GDM1 (cell line): Measurements from ENCODE around the gene COMMD9.
"Not testable (repeated sequence)": the region's sequence is repeated elsewhere in the genome, so short reads cannot be mapped to it uniquely, and the experiment has no call there.

ENCODE experiments used
- DNase-seq: peaks from one replicate; lab custom pipeline; 2025; lab: John Stamatoyannopoulos, UW

Gene COMMD9

GRCh38 chr11:36289226-36289852 lies at the start of gene COMMD9:
TSS of gene COMMD9 (minus strand) at chr11:36289424. CDS start at chr11:36289412, 12 bp downstream.
- DNase-seq, result peak; percentile 85

GRCh38 chr11:36333897-36334296 lies 44.7 kb upstream of the COMMD9 start:
- DNase-seq, result no peak

- DNase-seq, result no peak
Measured at GRCh38 chr11:36333468-36333867, 44.2 kb upstream of the COMMD9 start.

- DNase-seq, result no peak
Measured at GRCh38 chr11:36330411-36330810, 41.2 kb upstream of the COMMD9 start.

GRCh38 chr11:36328966-36329673 lies 39.9 kb upstream of the COMMD9 start:
- no peak for DNase-seq

- no peak for DNase-seq
Measured at GRCh38 chr11:36326524-36327419, 37.5 kb upstream of the COMMD9 start.

- DNase-seq, result not testable (repeated sequence)
Measured at GRCh38 chr11:36325403-36325802, 36.2 kb upstream of the COMMD9 start.

- not testable (repeated sequence) for DNase-seq
Measured at GRCh38 chr11:36324956-36325355, 35.7 kb upstream of the COMMD9 start.

- DNase-seq, result no peak
Measured at GRCh38 chr11:36317992-36318391, 28.8 kb upstream of the COMMD9 start.

GRCh38 chr11:36316049-36316448 lies 26.8 kb upstream of the COMMD9 start:
- DNase-seq, result no peak

GRCh38 chr11:36314434-36314767 lies 25.2 kb upstream of the COMMD9 start:
- no peak for DNase-seq

- no peak for DNase-seq
Measured at GRCh38 chr11:36313750-36314433, 24.7 kb upstream of the COMMD9 start.

GRCh38 chr11:36312611-36313472 lies 23.6 kb upstream of the COMMD9 start:
- no peak for DNase-seq

- no peak for DNase-seq
Measured at GRCh38 chr11:36311926-36312595, 22.8 kb upstream of the COMMD9 start.

GRCh38 chr11:36309779-36310178 lies 20.6 kb upstream of the COMMD9 start:
- DNase-seq, result no peak

GRCh38 chr11:36308577-36308976 lies 19.4 kb upstream of the COMMD9 start:
- DNase-seq, result no peak

GRCh38 chr11:36306888-36307287 lies 17.7 kb upstream of the COMMD9 start:
- DNase-seq, result no peak

GRCh38 chr11:36305047-36305446 lies 15.8 kb upstream of the COMMD9 start:
- no peak for DNase-seq

GRCh38 chr11:36304351-36304750 lies 15.1 kb upstream of the COMMD9 start:
- DNase-seq, result no peak

GRCh38 chr11:36300650-36301049 lies 11.4 kb upstream of the COMMD9 start:
- DNase-seq, result no peak
